ENCODE data around the gene NPY4R.
"Not testable (repeated sequence)": the region's sequence is repeated elsewhere in the genome, so short reads cannot be mapped to it uniquely, and the experiment has no call there.

GRCh38 chr10:46513333-46513732 lies 47.6 kb upstream of the NPY4R start:
- TF ChIP-seq CTCF (IDR thresholded peaks at IDR 0.05; ENCODE audit: insufficient read depth, low read length); GABPA (IDR thresholded peaks at IDR 0.05; ENCODE audit: low read depth): not testable (repeated sequence)
